ENCODE measurements around the gene AKAP9.
"Not testable (repeated sequence)": the region's sequence is repeated elsewhere in the genome, so short reads cannot be mapped to it uniquely, and the experiment has no call there.

AKAP9 gene

GRCh38 chr7:92061154-92061553 is 120.5 kb downstream of the AKAP9 start:
- DNase-seq (ENCODE audit: low spot score): no peak

DNA sequence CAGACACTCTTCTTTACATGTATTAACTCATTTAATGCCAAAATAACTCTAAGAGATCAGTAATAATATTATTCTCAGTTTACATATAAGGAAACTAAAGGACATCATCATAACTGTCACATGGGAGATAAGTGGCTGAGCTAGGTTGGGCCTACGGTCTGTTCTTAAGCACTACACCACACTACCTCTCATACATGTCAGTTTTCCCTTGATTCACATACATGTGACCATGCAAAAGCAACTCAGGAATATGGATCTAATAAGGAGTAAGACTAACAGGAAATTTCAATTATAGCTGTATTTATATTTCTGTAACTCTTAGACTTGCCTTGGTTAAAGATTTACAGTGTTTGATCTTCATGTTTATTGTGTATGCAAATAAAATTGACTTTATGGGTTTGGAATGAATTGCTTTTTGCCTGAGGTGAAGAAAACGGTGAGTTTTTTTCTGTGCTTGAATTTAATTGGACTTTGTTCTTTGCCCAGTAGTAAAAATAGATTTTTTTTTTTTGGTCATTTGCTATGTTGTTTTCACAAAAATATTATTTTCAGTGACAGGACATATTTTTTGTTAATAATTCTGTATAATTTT is 123.9 kb downstream of the AKAP9 start:
- DNase-seq (ENCODE audit: low spot score): no peak

GRCh38 chr7:92071032-92071431 is 130.4 kb downstream of the AKAP9 start:
- no peak for DNase-seq (ENCODE audit: low spot score)

- no peak for DNase-seq (ENCODE audit: low spot score)
Observed at GRCh38 chr7:92072121-92072520, 131.5 kb downstream of the AKAP9 start.

DNA sequence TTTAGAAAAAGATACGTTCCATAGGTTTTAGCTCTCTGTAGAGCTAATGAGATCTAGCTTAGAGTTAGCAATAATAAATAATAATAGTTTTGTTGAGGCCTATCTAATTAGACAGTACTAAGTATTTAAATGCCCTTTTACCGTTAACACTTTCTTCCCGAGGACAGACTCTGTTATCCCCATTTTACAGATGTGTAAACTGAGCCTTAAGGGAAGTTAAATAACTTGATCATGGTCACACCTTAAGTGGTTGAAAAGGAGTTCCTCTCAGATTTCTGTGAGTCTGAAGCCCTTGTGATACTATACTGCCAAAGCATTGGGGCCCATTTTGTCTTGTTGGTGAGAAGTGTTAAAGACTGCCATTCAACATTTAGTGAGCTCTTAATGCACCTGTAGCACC is 132.0 kb downstream of the AKAP9 start:
- DNase-seq (ENCODE audit: low spot score): no peak

- no peak for DNase-seq (ENCODE audit: low spot score)
Observed at GRCh38 chr7:92075455-92076158, 134.9 kb downstream of the AKAP9 start.

- DNase-seq (ENCODE audit: low spot score): no peak
Observed at GRCh38 chr7:92076509-92076908, 135.8 kb downstream of the AKAP9 start.

DNA sequence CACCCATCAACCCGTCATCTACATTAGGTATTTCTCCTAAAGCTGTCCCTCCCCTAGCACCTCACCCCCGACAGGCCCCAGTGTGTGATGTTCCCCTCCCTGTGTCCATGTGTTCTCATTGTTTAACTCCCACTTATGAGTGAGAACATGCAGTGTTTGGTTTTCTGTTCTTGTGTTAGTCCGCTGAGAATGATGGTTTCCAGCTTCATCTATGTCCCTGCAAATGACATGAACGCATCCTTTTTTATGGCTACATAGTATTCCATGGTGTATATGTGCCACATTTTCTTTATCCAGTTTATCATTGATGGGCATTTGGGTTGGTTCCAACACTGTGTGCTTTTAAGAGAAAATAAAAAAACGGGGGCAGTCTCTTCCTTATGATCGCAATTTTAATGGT is 143.3 kb downstream of the AKAP9 start:
- not testable (repeated sequence) for DNase-seq (ENCODE audit: low spot score)

GRCh38 chr7:92088266-92088665 is 147.6 kb downstream of the AKAP9 start:
- DNase-seq (ENCODE audit: low spot score): no peak

GRCh38 chr7:92092210-92092609 is 151.5 kb downstream of the AKAP9 start:
- DNase-seq (ENCODE audit: low spot score): peak; percentile 9

DNA sequence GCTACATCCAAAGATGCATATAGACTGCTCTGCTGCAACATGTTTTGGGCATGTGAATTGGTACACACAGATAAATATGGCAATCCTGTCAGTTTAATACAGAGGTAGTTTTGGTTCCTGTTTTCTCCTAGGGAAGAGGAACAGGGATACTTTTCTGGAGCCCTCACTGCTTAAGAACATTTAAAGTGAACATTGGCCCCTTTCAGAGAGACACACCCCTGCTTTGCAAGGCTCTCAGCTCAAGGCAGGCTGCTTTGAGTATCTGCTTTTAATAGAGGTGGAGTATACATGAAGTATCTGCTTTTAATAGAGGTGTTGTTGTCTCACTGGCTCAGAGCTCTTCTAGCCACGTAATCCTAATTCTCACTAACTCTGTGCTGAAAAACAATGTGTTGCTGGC is 154.7 kb downstream of the AKAP9 start:
- DNase-seq (ENCODE audit: low spot score): no peak

- DNase-seq (ENCODE audit: low spot score): no peak
Observed at GRCh38 chr7:92100534-92100933, 159.9 kb downstream of the AKAP9 start.

- not testable (repeated sequence) for DNase-seq (ENCODE audit: low spot score)
Observed at GRCh38 chr7:92102862-92103261, 162.2 kb downstream of the AKAP9 start.

DNA sequence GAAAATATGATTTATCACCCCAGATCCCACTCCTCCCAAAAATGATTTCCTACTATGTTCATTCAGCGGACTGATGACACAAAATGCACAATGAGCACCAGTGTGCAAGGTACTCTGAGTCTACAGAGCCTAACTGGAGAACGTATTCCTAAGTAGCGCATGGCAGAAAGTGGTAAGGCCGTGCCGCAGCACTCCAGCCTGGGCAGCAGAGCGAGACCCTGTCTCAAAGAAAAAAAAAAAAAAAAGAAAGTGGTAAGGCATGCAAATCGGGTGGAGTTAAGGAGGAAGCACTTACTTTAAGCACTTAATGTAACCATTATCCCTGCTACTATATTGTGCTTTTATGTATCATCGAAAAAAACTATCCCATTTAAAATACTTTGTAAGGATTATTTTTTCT is 168.2 kb downstream of the AKAP9 start:
- no peak for DNase-seq (ENCODE audit: low spot score)

GRCh38 chr7:92110857-92111256 is 170.2 kb downstream of the AKAP9 start:
- DNase-seq (ENCODE audit: low spot score): no peak

- DNase-seq (ENCODE audit: low spot score): no peak
Observed at GRCh38 chr7:92115821-92116220, 175.2 kb downstream of the AKAP9 start.

GRCh38 chr7:92116949-92117348 is 176.3 kb downstream of the AKAP9 start:
- no peak for DNase-seq (ENCODE audit: low spot score)

DNA sequence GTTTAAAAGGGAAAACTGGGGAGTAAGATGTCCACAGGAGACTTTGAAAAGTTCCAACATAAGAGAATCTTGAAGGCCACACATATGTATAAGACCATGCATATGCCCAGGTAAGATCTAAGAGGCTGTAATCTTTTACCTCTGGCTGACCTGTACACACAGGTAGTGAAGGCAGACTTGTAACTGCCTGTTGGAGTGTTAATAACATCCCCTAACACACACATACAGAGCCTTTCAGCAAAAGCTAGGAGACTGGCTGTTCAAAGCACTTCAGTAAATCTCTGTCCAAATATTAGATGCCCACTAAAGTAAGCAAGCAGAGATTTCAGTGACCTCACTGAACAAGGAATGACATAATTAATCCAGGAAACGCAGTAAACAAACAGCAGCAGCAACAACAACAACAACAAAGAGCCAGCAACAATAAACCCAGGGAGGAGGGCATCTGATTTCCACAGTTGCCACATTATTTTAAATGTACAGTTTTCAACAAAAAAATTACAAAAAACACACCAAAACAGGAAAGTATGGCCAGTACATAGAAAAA is 178.6 kb downstream of the AKAP9 start:
- no peak for DNase-seq (ENCODE audit: low spot score)

DNA sequence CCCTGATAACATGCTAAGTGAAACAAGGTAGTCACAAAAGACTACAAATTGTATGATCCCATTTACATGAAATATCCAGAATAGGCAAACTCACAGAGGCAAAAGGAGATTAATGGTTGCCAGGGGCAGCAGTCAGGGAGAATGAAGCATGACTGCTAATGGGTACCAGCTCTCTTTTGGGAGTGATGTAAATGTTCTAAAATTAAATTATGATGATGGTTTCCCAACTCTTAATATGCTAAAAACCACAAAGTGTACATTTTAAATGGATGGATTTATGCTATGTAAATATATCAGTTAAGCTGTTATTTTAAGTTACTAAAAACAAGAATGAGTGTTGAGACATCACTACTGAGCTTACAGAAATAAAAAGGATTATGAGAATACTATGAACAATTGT is 181.0 kb downstream of the AKAP9 start:
- no peak for DNase-seq (ENCODE audit: low spot score)

GRCh38 chr7:92131093-92131492 is 190.4 kb downstream of the AKAP9 start:
- DNase-seq (ENCODE audit: low spot score): no peak

DNA sequence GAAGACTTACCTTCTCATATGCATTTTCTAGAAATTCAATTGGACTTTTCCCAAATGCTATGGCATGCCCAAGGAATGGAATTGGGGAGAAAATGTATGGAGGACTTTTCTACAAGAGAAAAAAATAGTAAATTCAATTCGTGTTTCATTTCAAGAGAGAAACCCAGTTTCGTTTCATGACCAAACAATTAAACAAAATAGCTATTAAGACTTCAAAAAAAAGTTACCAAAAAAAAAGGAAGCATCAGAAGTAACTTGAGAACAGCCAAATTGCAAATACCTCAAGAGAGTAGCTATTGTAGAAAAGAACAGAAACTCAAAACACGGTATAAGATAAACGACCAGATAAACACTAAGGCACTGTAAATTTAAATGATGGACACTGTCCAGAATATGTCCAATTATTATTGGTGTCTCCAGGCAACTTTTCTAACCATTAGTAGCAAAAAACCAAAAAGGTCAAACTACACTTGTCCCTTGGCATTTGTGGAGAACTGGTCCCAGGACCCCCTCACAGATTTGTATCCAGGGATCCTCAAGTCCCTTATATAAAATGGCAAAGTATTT is 191.2 kb downstream of the AKAP9 start:
- DNase-seq (ENCODE audit: low spot score): no peak

GRCh38 chr7:92133133-92133736 is 192.6 kb downstream of the AKAP9 start:
- DNase-seq (ENCODE audit: low spot score): no peak

DNA sequence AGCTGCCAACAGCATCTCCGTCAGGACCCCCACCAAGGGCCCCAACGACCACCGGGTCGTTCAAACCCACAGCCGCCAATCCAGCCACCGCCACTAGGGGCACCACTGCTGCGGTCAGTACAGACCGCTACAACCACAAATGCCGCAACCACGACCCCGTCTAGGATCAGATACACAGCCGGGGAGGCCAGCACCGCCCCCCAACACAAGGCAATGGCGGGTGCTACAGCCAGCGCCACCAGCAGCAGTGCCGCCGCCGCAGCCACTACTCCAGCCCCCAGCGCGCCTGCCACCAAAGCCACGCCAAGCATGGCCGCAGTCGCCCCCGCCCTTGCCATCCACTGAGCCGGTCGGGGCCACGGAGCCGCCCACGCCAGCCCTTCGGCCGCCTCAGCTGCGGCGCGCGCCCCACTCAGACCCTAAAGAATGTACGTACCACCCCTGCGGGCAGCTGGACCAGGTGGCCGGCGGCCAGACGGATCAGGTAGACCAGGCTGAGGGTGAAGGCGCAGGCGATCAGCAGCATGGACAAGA is 193.1 kb downstream of the AKAP9 start:
- peak; percentile 76 for DNase-seq (ENCODE audit: low spot score)
